Common myeloid progenitor, CD34-positive (primary cell): Measurements from ENCODE around the gene SPDL1.
A peak's percentile ranks its signal among the peaks of the same experiment; 100 is the strongest.

ENCODE experiments used
- CTCF ChIA-PET: fragments of 350-600 bp; sonication (Branson Sonifier 250); formaldehyde crosslinking; loops from one replicate; lab custom pipeline; 2021; ENCODE audit warnings: antibody characterized with exemption; lab: Charles Lee
- POLR2A ChIA-PET: fragments of 350-600 bp; sonication (Branson Sonifier 250); formaldehyde crosslinking; loops from one replicate; lab custom pipeline; 2021; ENCODE audit warnings: antibody characterized with exemption; lab: Charles Lee
- DNase-seq, 3 donors: peaks; one replicate each; pipeline versions ENCODE4 v3.0.0 to v3.0.0-alpha.2; 2013
- H3K27ac ChIP-seq, 2 experiments: 1 replicate in 1 of 2; 2 replicates in 1 of 2; pipeline ENCODE4 v1.7.0; 2013; ENCODE audit warnings: inconsistent platforms in 2 of 2, low read length in 2 of 2, mild to moderate bottlenecking in 2 of 2, low read depth in 1 of 2, moderate library complexity in 1 of 2; ENCODE audit not compliant: severe bottlenecking in 2 of 2, insufficient read depth in 1 of 2, poor library complexity in 1 of 2
- H3K27me3 ChIP-seq, 5 experiments: replicated peaks in 2 of 5; 1 replicate in 3 of 5; 2 replicates in 2 of 5; pipeline versions ENCODE4 v1.6.1 to v1.7.0; 2013; ENCODE audit warnings: low read length in 4 of 5, mild to moderate bottlenecking in 2 of 5, moderate library complexity in 2 of 5, inconsistent platforms in 1 of 5; ENCODE audit not compliant: insufficient read depth in 5 of 5, control insufficient read depth in 4 of 5
- H3K36me3 ChIP-seq, 4 experiments: 1 replicate in 2 of 4; 2 replicates in 2 of 4; pipeline versions ENCODE4 v1.6.1 to v1.7.0; 2013; ENCODE audit warnings: low read length in 3 of 4, control low read depth in 1 of 4, mild to moderate bottlenecking in 1 of 4; ENCODE audit not compliant: control insufficient read depth in 4 of 4, insufficient read depth in 4 of 4
- H3K4me1 ChIP-seq, 4 experiments: 1 replicate in 3 of 4; 2 replicates in 1 of 4; pipeline versions ENCODE4 v1.6.1 to v1.7.1; 2013; ENCODE audit warnings: low read length in 3 of 4, mild to moderate bottlenecking in 3 of 4, control low read depth in 1 of 4, inconsistent platforms in 1 of 4, moderate library complexity in 1 of 4; ENCODE audit not compliant: control insufficient read depth in 4 of 4, insufficient read depth in 4 of 4; ENCODE audit errors: control extremely low read depth in 1 of 4
- H3K4me3 ChIP-seq, 7 experiments: 1 replicate in 4 of 7; 2 replicates in 3 of 7; pipeline versions ENCODE4 v1.5.1 to v1.7.0; 2013; ENCODE audit warnings: mild to moderate bottlenecking in 7 of 7, low read length in 6 of 7, moderate library complexity in 6 of 7, inconsistent platforms in 2 of 7, low read depth in 2 of 7, control low read depth in 1 of 7; ENCODE audit not compliant: insufficient read depth in 4 of 7, control insufficient read depth in 1 of 7; ENCODE audit errors: extremely low read depth in 1 of 7
- H3K9me3 ChIP-seq, 5 experiments: 1 replicate in 4 of 5; 2 replicates in 1 of 5; pipeline versions ENCODE4 v1.6.1 to v1.7.1; 2013; ENCODE audit warnings: low read length in 4 of 5, mild to moderate bottlenecking in 2 of 5, inconsistent platforms in 1 of 5, low read depth in 1 of 5, moderate library complexity in 1 of 5; ENCODE audit not compliant: control insufficient read depth in 4 of 5, insufficient read depth in 2 of 5; ENCODE audit errors: control extremely low read depth in 1 of 5
- WGBS: methylation state at CpG from one replicate; pipeline ENCODE4 v1.1.5; 2013; ENCODE audit not compliant: insufficient coverage; 5-methylcytosine and 5-hydroxymethylcytosine counted together

Gene SPDL1

GRCh38 chr5:169634606-169635005 is 51.0 kb downstream of the SPDL1 start:
- peaks cover 0 to 14% (median 5%) of the 10 kb centered on the region in 4 experiments for H3K36me3 ChIP-seq
- ChIA-PET CTCF (no interaction called here), POLR2A (no interaction called here)
- no CpG with 5 or more reads among the region's 1 CpG for WGBS
- H3K4me1 ChIP-seq, result peaks cover 9 to 25% (median 17%) of the 10 kb centered on the region in 4 experiments
- H3K27ac ChIP-seq, result no peak overlapping the region
- no peak for DNase-seq
- H3K27me3 ChIP-seq, result no peaks in the 10 kb centered on the region
- H3K4me3 ChIP-seq, result no peak overlapping the region
- H3K9me3 ChIP-seq, result peaks cover 3 to 11% (median 6%) of the 10 kb centered on the region in 5 experiments

DNA sequence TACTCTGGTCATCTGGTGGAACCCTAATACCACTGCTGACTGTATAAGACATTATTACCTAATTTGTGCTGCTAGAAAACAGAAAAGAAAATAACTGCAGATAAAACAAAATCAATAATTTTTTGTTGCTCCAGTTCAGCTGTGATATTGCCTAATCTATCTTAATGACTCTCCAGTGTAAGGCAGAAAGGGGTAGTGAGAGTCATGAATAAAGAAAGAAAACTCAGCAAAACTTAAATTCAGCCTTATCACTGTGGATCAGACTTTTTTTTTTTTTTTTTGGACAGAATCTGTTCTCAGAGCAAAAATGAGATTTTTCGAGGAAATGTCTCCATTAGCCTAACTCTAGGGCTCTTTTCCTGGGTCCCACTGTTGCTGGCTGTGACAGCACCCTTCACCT is 52.4 kb downstream of the SPDL1 start:
- H3K27ac ChIP-seq, result no peak overlapping the region
- H3K4me3 ChIP-seq, result no peak overlapping the region
- H3K4me1 ChIP-seq, result peaks cover 12 to 25% (median 18%) of the 10 kb centered on the region in 4 experiments
- CTCF ChIA-PET, result interaction anchor here (3.0 kb wide), 1 partner anchor 16 kb away, joined by 16 read pairs; no protein-coding TSS in a partner anchor
- POLR2A ChIA-PET, result no interaction called here
- peaks cover 3 to 15% (median 7%) of the 10 kb centered on the region in 5 experiments for H3K9me3 ChIP-seq
- no CpG with 5 or more reads among the region's 1 CpG for WGBS
- no peak for DNase-seq
- H3K27me3 ChIP-seq, result no peaks in the 10 kb centered on the region
- H3K36me3 ChIP-seq, result peaks cover 0 to 26% (median 11%) of the 10 kb centered on the region in 4 experiments

GRCh38 chr5:169636477-169637084 is 53.0 kb downstream of the SPDL1 start:
- ChIA-PET POLR2A (interaction anchor here (1.4 to 2.0 kb wide), 2 partner anchors 11 to 12 kb away, joined by 5 to 8 read pairs; no protein-coding TSS in a partner anchor), CTCF (interaction anchor here (0.6 to 3.0 kb wide), 3 partner anchors 15 to 46 kb away, joined by 3 to 16 read pairs (median 3); no protein-coding TSS in a partner anchor)
- Histone ChIP-seq H3K36me3 (peaks cover 0 to 29% (median 11%) of the 10 kb centered on the region in 4 experiments), H3K9me3 (peaks cover 3 to 15% (median 7%) of the 10 kb centered on the region in 5 experiments), H3K4me1 (peaks cover 12 to 26% (median 18%) of the 10 kb centered on the region in 4 experiments), H3K27me3 (no peaks in the 10 kb centered on the region), H3K27ac (peak overlapping the region; percentile 67 to 82), H3K4me3 (peak overlapping the region; percentile 52 to 86 (median 77))
- no peak for DNase-seq
- 62% methylated on average over 21 of the region's 23 CpGs for WGBS

DNA sequence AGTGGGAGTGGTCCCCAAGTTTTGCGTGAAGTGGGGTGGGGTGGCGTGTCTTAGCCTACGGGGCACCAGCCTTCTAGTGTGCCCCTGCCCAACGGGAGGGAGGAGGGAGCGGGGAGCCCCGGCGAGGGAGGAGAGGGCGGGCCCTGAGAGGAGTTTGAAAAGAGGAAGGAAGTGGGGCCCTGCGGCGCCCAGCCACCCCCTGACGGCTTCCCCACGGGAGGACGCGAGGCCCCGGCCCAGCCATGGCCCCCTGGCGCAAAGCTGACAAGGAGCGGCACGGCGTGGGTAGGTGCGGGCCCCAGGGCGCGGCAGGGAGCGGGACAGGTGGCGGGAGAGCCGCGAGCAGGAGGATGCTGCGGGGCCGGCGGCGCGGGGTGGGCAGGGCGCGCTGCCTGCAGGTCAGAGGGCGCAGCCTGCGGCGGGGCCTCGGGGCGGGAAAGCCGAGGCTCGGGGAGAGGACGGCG is 53.5 kb downstream of the SPDL1 start, which contains the start of gene DOCK2:
DOCK2 (plus strand) TSS at position 191 of the 464 bp plus-strand sequence; CDS start at position 243, 52 bp downstream.
- Histone ChIP-seq H3K4me1 (peaks cover 12 to 26% (median 18%) of the 10 kb centered on the region in 4 experiments), H3K9me3 (peaks cover 3 to 15% (median 7%) of the 10 kb centered on the region in 5 experiments), H3K27me3 (no peaks in the 10 kb centered on the region), H3K36me3 (peaks cover 0 to 29% (median 11%) of the 10 kb centered on the region in 4 experiments), H3K4me3 (peak within 1 kb of the TSS; percentile 52 to 86 (median 77)), H3K27ac (peak within 1 kb of the TSS; percentile 67 to 82)
- peak; percentile 89 to 97 (median 96) for DNase-seq
- CTCF ChIA-PET, result interaction anchor here (1.0 to 3.0 kb wide), 4 partner anchors 12 to 46 kb away, joined by 3 to 16 read pairs (median 4); no protein-coding TSS in a partner anchor
- under 1% methylated on average over 37 of the region's 42 CpGs for WGBS
- POLR2A ChIA-PET, result interaction anchor here (0.7 to 2.0 kb wide), 4 partner anchors 10 to 20 kb away, joined by 3 to 8 read pairs (median 5); no protein-coding TSS in a partner anchor

DNA sequence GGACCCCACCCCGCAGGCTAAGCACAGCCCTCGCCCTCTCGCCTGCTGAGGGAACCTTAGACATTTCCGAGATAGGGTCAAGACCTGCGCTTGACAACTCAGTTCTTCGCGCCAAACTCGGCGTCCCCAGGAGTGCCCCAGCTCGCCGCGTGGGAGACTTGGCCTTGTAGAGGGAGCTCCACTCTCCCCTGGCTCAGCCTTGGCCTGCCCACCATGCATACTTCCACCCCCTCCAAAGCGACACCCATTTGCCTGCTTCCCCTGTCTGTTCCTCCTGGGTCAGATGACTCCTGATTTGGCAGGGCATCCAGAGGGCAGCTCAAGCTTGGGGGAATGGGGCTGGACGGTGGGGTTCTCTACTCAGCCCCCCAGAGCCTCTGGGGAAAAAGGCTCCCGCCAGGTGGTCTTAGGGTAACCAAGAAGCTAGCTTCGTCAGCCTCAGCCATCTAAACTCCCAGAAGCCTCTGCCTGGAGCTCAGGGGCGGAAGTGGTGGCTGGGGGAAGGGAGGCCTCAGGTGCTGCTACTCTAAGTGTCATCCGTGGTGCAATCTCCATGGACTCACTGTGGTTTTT is 54.1 kb downstream of the SPDL1 start:
- peak overlapping the region; percentile 52 to 86 (median 77) for H3K4me3 ChIP-seq
- CTCF ChIA-PET, result interaction anchor here (1.0 to 3.0 kb wide), 5 partner anchors 10 to 47 kb away, joined by 3 to 16 read pairs (median 3); no protein-coding TSS in a partner anchor
- WGBS, result 0% methylated on average over 13 of the region's 18 CpGs

GRCh38 chr5:169641253-169641652 is 57.7 kb downstream of the SPDL1 start:
- Histone ChIP-seq H3K27ac (no peak overlapping the region), H3K4me1 (peaks cover 14 to 29% (median 18%) of the 10 kb centered on the region in 4 experiments), H3K27me3 (no peaks in the 10 kb centered on the region), H3K9me3 (peaks cover 3 to 15% (median 7%) of the 10 kb centered on the region in 5 experiments), H3K4me3 (no peak overlapping the region), H3K36me3 (peaks cover 0 to 37% (median 11%) of the 10 kb centered on the region in 4 experiments)
- ChIA-PET POLR2A (interaction anchor here (0.8 kb wide), 1 partner anchor 29 kb away, joined by 3 read pairs; no protein-coding TSS in a partner anchor), CTCF (no interaction called here)
- 80% methylated on average over 5 of the region's 6 CpGs for WGBS
- no peak for DNase-seq

More for the DNA sequence above, 54.1 kb downstream of the SPDL1 start:
- DNase-seq, result peak; percentile 34 to 73 (median 71)
- POLR2A ChIA-PET, result interaction anchor here (0.7 to 2.0 kb wide), 4 partner anchors 10 to 19 kb away, joined by 3 to 8 read pairs (median 5); no protein-coding TSS in a partner anchor
- peaks cover 12 to 26% (median 18%) of the 10 kb centered on the region in 4 experiments for H3K4me1 ChIP-seq
- no peaks in the 10 kb centered on the region for H3K27me3 ChIP-seq
- peak overlapping the region; percentile 51 to 82 for H3K27ac ChIP-seq
- H3K36me3 ChIP-seq, result peaks cover 0 to 29% (median 11%) of the 10 kb centered on the region in 4 experiments
- H3K9me3 ChIP-seq, result peaks cover 3 to 15% (median 7%) of the 10 kb centered on the region in 5 experiments
